PC-9 (cell line): ENCODE measurements around the gene RXYLT1. TPM values are rescaled to one million over a fixed set of nuclear protein-coding genes. Genes with fewer than 3 reads are reported as not detected.
"Not testable (repeated sequence)": the region's sequence is repeated elsewhere in the genome, so short reads cannot be mapped to it uniquely, and the experiment has no call there.

Experiments
- BruUV-seq: library from RNA; stranded (reverse); fragments of 400-500 nt; replicated peaks from 2 replicates; lab custom pipeline; 2021; lab: Mats Ljungman, UMichigan
- CTCF ChIA-PET: fragments of 300-600 bp; sonication (Branson Sonifier 250); formaldehyde crosslinking; loops from one replicate; lab custom pipeline; 2022; ENCODE audit warnings: antibody characterized with exemption; lab: Charles Lee
- POLR2A ChIA-PET: fragments of 300-600 bp; sonication (Branson Sonifier 250); formaldehyde crosslinking; loops from one replicate; lab custom pipeline; 2022; ENCODE audit warnings: antibody characterized with exemption; ENCODE audit not compliant: unreplicated experiment; lab: Charles Lee
- DNase-seq, 2 experiments: peaks; one replicate each; pipeline versions ENCODE4 v3.0.0 to v3.0.0-alpha.2; 2015 to 2022; ENCODE audit warnings: mixed read lengths in 1 of 2
- H2AFZ ChIP-seq: fragments of 200-600 bp; sonication (generic); 2 replicates; pipeline ENCODE4 v1.8.1; 2017; ENCODE audit warnings: antibody characterized with exemption
- H3F3A ChIP-seq: fragments of 200-600 bp; sonication (generic); 2 replicates; pipeline ENCODE4 v1.8.1; 2017; ENCODE audit warnings: antibody characterized with exemption, mild to moderate bottlenecking, low read depth; ENCODE audit not compliant: insufficient read depth
- H3K27ac ChIP-seq: fragments of 200-600 bp; sonication (generic); 2 replicates; pipeline ENCODE4 v1.6.1; 2016; ENCODE audit warnings: mixed run types
- H3K27me3 ChIP-seq: fragments of 200-600 bp; sonication (generic); 2 replicates; pipeline ENCODE4 v1.6.1; 2016; ENCODE audit warnings: low read depth, mixed run types; ENCODE audit not compliant: insufficient read depth
- H3K36me3 ChIP-seq: fragments of 200-600 bp; sonication (generic); 2 replicates; pipeline ENCODE4 v1.6.1; 2016; ENCODE audit warnings: low read depth, mixed run types
- H3K4me1 ChIP-seq: fragments of 200-600 bp; sonication (generic); replicated peaks from 2 replicates; pipeline ENCODE4 v1.6.1; 2016; ENCODE audit warnings: mixed run types; ENCODE audit not compliant: insufficient read depth
- H3K4me2 ChIP-seq: fragments of 200-600 bp; sonication (generic); 2 replicates; pipeline ENCODE4 v1.6.1; 2017; ENCODE audit warnings: mixed run types
- H3K4me3 ChIP-seq: fragments of 200-600 bp; sonication (generic); 2 replicates; pipeline ENCODE4 v1.6.1; 2016; ENCODE audit warnings: mixed run types
- H3K79me2 ChIP-seq: fragments of 200-600 bp; sonication (generic); 2 replicates; pipeline ENCODE4 v1.6.1; 2017; ENCODE audit warnings: low read depth, mixed run types
- H3K9me2 ChIP-seq: fragments of 200-600 bp; sonication (generic); 2 replicates; pipeline ENCODE4 v1.8.1; 2017; ENCODE audit warnings: mild to moderate bottlenecking; ENCODE audit not compliant: insufficient read depth
- H3K9me3 ChIP-seq: fragments of 200-600 bp; sonication (generic); 2 replicates; pipeline ENCODE4 v1.8.1; 2016; ENCODE audit warnings: low read depth; ENCODE audit not compliant: insufficient read depth
- H4K20me1 ChIP-seq: fragments of 200-600 bp; sonication (generic); 2 replicates; pipeline ENCODE4 v1.8.1; 2017; ENCODE audit not compliant: insufficient read depth
- EZH2 ChIP-seq: fragments of 200-600 bp; sonication (generic); IDR thresholded peaks from 2 replicates; pipeline ENCODE4 v1.8.0; 2017; ENCODE audit warnings: antibody characterized with exemption, low read depth
- intact Hi-C: fragments of 100-400 bp; cut with micrococcal nuclease; formaldehyde crosslinking; loops from one replicate; pipeline ENCODE4 v1.10.0; 2022; ENCODE audit not compliant: unreplicated experiment
- total RNA-seq: library from RNA; stranded (reverse); gene quantifications from 2 replicates; pipeline ENCODE4 v1.2.3, GENCODE V29; 2021
- TF ChIP-seq, protein P1 (sequence below): fragments of 200-600 bp; sonication (generic); conservative IDR thresholded peaks from 2 replicates; pipeline ENCODE4 v1.6.1; 2017; ENCODE audit warnings: mixed run types, antibody characterized with exemption, mild to moderate bottlenecking, moderate library complexity

Gene RXYLT1
- total RNA-seq, 1 experiment from 2014 or later: 12.2 TPM

- H3K27me3 ChIP-seq, H3K4me1 ChIP-seq, H3K27ac ChIP-seq, H3K4me3 ChIP-seq, H3F3A ChIP-seq, H3K36me3 ChIP-seq, H3K4me2 ChIP-seq, BruUV-seq, H4K20me1 ChIP-seq, H2AFZ ChIP-seq, H3K9me3 ChIP-seq, POLR2A ChIA-PET, intact Hi-C loops, H3K79me2 ChIP-seq, DNase-seq, H3K9me2 ChIP-seq, CTCF ChIA-PET: not testable (repeated sequence)
These were observed 33.2 kb upstream of the RXYLT1 start for GRCh38 chr12:63746470-63746869.

DNA sequence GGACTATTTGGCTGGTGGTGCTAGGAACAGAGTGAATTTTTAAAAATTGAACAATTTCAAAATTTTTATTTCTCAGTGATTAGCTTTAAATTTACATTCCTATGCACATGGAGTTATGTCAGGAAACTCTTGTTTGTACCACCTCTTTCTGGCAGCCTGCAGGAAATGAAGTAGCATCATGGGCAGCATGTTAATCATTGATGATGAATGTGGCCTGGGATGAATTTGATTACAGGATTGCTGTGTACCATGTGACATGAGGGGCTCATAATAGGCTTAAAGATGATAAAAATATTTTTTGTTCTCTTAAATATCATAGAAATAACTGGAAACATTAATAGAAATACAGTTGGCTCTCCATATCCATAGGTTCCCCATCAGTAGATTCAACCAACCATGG, 32.6 kb upstream of the RXYLT1 start:
- H4K20me1 ChIP-seq, intact Hi-C loops, H3K27ac ChIP-seq, H3K9me3 ChIP-seq, H3K9me2 ChIP-seq, H3K27me3 ChIP-seq, H3K4me1 ChIP-seq, H3K4me2 ChIP-seq, H3K36me3 ChIP-seq, BruUV-seq, CTCF ChIA-PET, DNase-seq, H2AFZ ChIP-seq, H3F3A ChIP-seq, H3K4me3 ChIP-seq, POLR2A ChIA-PET, H3K79me2 ChIP-seq: not testable (repeated sequence)

- TF ChIP-seq, protein P1, sequence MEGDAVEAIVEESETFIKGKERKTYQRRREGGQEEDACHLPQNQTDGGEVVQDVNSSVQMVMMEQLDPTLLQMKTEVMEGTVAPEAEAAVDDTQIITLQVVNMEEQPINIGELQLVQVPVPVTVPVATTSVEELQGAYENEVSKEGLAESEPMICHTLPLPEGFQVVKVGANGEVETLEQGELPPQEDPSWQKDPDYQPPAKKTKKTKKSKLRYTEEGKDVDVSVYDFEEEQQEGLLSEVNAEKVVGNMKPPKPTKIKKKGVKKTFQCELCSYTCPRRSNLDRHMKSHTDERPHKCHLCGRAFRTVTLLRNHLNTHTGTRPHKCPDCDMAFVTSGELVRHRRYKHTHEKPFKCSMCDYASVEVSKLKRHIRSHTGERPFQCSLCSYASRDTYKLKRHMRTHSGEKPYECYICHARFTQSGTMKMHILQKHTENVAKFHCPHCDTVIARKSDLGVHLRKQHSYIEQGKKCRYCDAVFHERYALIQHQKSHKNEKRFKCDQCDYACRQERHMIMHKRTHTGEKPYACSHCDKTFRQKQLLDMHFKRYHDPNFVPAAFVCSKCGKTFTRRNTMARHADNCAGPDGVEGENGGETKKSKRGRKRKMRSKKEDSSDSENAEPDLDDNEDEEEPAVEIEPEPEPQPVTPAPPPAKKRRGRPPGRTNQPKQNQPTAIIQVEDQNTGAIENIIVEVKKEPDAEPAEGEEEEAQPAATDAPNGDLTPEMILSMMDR: no peak
- BruUV-seq: no TSS peak
These were observed 32.2 kb upstream of the RXYLT1 start for GRCh38 chr12:63747553-63747952.

GRCh38 chr12:63752283-63752682, 27.4 kb upstream of the RXYLT1 start:
- Histone ChIP-seq H4K20me1 (no peaks in the 10 kb centered on the region), H2AFZ (no peak overlapping the region), H3K36me3 (no peaks in the 10 kb centered on the region), H3K9me2 (0 out of 2 replicates have a peak, but pooled peaks cover 4% of the 10 kb centered on the region), H3K4me1 (no peaks in the 10 kb centered on the region), H3K9me3 (no peaks in the 10 kb centered on the region), H3F3A (no peaks in the 10 kb centered on the region), H3K79me2 (no peaks in the 10 kb centered on the region), H3K27me3 (no peaks in the 10 kb centered on the region), H3K27ac (no peak overlapping the region), H3K4me2 (no peak overlapping the region), H3K4me3 (no peak overlapping the region)
- TF ChIP-seq, protein P1: no peak
- TF ChIP-seq EZH2: no peak
- ChIA-PET POLR2A (no interaction called here), CTCF (no interaction called here)
- no peak for DNase-seq
- intact Hi-C loops: no loop called here
- BruUV-seq: no TSS peak

More at GRCh38 chr12:63747553-63747952, 32.2 kb upstream of the RXYLT1 start:
- Histone ChIP-seq H3K4me2 (no peak overlapping the region), H3K9me3 (no peaks in the 10 kb centered on the region), H3K4me1 (no peaks in the 10 kb centered on the region), H3K36me3 (no peaks in the 10 kb centered on the region), H3K9me2 (no peaks in the 10 kb centered on the region), H2AFZ (no peak overlapping the region), H3K4me3 (no peak overlapping the region), H3K27me3 (no peaks in the 10 kb centered on the region), H4K20me1 (no peaks in the 10 kb centered on the region), H3K27ac (no peak overlapping the region), H3K79me2 (no peaks in the 10 kb centered on the region), H3F3A (no peaks in the 10 kb centered on the region)
- intact Hi-C loops: no loop called here
- ChIA-PET CTCF (no interaction called here), POLR2A (no interaction called here)
- DNase-seq: no peak
